Fibroblast of the aortic adventitia (primary cell): ENCODE results near the gene BANF2. TPM values are rescaled to one million over a fixed set of nuclear protein-coding genes. Genes with fewer than 3 reads are reported as not detected.
A peak's percentile ranks its signal among the peaks of the same experiment; 100 is the strongest.

Source experiments
- DNase-seq: peaks from one replicate; pipeline ENCODE4 v3.0.0-alpha.2; 2010; ENCODE audit warnings: low read depth
- H3K4me3 ChIP-seq: 2 replicates; pipeline ENCODE4 v1.5.1; 2011; ENCODE audit warnings: low read depth, mild to moderate bottlenecking, control low read depth, low read length, moderate library complexity
- total RNA-seq: library from RNA; depleted of rRNA; stranded (reverse); fragments of >200 nt; gene quantifications from 2 replicates; pipeline ENCODE4 v1.2.3, GENCODE V29; 2012; ENCODE audit warnings: low replicate concordance
- TF ChIP-seq, protein P1 (sequence below): IDR thresholded peaks from 2 replicates; pipeline ENCODE4 v1.5.1; 2011; ENCODE audit warnings: mild to moderate bottlenecking, low read length, control low read depth, inconsistent platforms; ENCODE audit not compliant: insufficient read depth

BANF2 gene
- total RNA-seq, 1 donor: not detected

GRCh38 chr20:17759449-17759848, 59.7 kb downstream of the BANF2 start:
- DNase-seq: peak; percentile 47
- TF ChIP-seq, protein P1, sequence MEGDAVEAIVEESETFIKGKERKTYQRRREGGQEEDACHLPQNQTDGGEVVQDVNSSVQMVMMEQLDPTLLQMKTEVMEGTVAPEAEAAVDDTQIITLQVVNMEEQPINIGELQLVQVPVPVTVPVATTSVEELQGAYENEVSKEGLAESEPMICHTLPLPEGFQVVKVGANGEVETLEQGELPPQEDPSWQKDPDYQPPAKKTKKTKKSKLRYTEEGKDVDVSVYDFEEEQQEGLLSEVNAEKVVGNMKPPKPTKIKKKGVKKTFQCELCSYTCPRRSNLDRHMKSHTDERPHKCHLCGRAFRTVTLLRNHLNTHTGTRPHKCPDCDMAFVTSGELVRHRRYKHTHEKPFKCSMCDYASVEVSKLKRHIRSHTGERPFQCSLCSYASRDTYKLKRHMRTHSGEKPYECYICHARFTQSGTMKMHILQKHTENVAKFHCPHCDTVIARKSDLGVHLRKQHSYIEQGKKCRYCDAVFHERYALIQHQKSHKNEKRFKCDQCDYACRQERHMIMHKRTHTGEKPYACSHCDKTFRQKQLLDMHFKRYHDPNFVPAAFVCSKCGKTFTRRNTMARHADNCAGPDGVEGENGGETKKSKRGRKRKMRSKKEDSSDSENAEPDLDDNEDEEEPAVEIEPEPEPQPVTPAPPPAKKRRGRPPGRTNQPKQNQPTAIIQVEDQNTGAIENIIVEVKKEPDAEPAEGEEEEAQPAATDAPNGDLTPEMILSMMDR: no peak
- no peak overlapping the region for H3K4me3 ChIP-seq

GRCh38 chr20:17761604-17762003, 61.8 kb downstream of the BANF2 start:
- TF ChIP-seq, protein P1: no peak
- no peak for DNase-seq
- no peak overlapping the region for H3K4me3 ChIP-seq

DNA sequence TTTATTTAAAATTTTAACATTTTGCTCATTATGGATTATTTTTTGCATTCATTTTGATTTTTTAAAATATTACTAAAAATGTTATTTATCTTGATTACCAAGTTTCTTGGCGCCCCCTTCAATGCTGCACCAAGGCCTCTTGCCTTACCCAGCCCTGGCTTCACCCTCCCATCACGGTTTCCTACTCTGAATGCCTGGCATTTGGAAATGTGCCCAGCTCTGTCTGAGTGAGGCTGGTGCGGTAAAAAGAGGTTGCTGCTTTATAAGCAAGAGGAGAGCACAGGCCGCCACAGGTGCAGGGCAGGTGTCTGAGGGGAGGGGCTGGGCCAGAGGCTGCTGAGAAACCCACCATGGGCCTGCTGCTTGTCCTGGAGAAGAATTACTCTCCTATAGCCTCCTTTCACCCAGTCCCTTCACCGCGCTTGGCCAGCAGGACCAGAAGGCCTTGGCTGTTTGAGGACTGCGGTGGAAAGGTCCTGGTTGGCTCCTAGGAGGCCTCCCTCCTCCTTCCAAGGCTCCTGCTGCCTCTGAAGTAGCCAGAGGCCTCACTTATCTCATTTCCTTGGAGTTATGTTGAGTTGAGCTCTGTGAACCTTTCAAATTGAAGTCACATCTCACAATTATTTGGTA, 62.6 kb downstream of the BANF2 start:
- no peak for DNase-seq
- TF ChIP-seq, protein P1: no peak
- H3K4me3 ChIP-seq: no peak overlapping the region

DNA sequence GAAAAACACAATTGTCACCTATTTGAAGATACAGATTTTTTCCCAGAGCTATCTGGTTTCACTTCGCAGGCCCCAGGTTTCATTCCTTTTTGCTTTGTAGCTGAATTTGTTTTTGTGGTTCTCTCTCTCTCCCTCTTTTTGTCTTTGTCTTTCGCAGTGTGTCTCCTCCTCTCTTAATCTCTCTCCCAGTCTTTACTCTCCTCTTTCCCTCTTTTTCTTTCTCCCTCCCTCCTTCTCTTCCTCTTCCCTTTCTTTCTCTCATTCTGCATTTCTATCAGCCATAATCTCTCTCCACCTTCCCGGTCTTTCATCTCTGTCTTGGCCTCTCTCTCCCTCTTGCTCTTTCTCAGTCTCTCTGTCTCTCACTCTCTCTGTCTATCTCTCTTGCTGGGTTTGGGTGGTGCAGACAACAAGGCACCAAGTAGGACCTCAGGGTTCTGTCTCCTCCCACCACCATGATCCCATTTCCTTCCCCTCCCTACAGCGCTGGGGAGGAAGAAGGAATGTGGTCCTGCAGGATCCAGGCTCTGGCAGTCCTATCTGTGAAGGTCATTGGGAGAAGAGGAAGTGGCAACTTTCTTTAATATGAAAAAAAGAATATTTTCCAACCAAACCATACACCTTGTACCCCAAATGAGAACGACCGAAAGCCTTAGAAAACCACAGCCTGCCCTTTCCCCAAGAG, 63.2 kb downstream of the BANF2 start:
- DNase-seq: no peak
- TF ChIP-seq, protein P1: no peak
- H3K4me3 ChIP-seq: no peak overlapping the region

DNA sequence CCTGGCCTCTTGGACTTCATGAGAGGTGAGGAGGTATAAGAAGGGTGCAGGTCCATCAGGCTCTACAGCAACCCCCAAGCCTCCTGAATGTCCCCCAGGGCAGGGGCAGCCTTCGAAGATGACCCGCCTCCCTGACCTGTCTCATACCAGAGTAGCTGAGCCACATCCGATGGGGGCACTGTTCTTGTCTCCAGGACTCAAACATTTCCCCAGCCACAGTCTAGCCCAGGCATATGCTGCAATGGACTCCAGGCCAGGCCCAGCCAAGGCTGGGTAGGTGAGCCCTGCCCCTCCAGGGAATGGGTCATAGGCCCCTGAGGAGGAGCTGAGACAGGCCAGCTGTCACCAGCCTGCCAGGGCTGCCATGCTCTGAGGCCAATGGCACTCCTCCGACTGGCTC, 65.3 kb downstream of the BANF2 start:
- TF ChIP-seq, protein P1: no peak
- H3K4me3 ChIP-seq: no peak overlapping the region
- no peak for DNase-seq

GRCh38 chr20:17765584-17765983, 65.8 kb downstream of the BANF2 start:
- no peak for DNase-seq
- H3K4me3 ChIP-seq: no peak overlapping the region
- TF ChIP-seq, protein P1: no peak
